Stimulated activated CD8-positive, alpha-beta memory T cell treated with anti-CD3 and anti-CD28 coated beads, Interleukin-7, amount 100 ng/mL, for 4 hours (primary cell): ENCODE data around the gene NAT8L.
"Not testable (repeated sequence)": the region's sequence is repeated elsewhere in the genome, so short reads cannot be mapped to it uniquely, and the experiment has no call there.

ENCODE experiments used
- DNase-seq, 2 donors: peaks; one replicate each; pipeline ENCODE4 v3.0.0-alpha.2; 2020; ENCODE audit warnings: low read depth in 2 of 2

Gene NAT8L, protein sequence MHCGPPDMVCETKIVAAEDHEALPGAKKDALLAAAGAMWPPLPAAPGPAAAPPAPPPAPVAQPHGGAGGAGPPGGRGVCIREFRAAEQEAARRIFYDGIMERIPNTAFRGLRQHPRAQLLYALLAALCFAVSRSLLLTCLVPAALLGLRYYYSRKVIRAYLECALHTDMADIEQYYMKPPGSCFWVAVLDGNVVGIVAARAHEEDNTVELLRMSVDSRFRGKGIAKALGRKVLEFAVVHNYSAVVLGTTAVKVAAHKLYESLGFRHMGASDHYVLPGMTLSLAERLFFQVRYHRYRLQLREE

DNA sequence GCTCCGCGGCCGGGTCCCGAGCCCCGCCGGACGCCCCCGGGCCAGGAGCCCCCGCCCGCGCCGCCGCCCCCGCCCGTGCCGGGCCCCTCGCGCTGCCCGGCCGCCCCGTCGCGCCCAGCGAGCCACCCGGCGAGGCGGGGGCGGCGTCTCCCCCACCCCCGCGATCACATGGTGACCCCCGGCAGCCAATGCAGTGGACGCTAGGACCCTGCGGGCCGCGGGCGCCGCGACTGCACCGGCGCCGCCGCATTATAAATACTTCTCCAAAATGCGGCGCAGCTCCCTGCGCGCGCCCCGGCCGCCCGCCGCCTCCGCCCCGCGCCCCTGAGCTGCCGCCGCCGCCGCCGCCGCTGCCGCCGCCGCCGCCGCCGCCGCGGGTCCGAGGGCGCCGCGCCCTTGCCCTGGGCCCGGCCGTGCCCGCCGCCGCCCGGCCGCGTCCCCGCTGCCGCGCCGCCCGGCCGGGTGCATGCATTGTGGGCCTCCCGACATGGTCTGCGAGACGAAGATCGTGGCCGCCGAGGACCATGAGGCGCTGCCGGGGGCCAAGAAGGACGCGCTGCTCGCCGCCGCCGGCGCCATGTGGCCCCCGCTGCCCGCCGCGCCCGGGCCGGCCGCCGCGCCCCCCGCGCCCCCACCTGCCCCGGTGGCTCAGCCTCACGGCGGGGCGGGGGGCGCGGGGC is at the start of gene NAT8L:
Gene NAT8L (plus strand): TSS at position 282 of the 680 bp plus-strand sequence. CDS start 185 bp downstream, at position 467.
- DNase-seq = no peak

DNA sequence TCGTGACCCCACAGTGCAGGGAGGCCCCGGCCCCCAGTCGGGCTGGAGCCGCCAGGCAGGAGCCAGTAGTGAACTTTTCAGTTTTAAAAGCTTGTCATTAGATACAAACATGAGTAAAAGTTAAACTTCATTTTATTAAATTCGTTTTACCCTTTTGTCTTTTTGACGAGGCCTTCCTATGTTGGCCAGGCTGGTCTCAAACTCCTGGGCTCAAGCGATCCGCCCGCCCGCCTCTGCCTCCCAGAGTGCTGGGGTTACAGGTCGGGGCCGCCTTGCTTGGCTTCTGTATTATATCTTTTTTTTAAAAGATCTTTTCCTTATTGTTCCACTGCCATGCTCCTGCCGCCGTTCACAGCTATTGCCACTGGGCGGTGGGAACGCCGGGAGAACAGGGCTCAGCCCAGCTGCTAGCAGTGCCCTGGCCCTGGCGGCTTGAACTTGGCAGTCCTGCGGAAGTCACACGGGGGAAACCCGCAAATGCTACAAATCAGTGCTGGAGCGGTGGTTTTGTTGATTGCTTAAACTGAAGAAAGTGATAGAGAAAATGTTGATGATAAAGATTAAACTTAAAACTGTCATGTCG is 49.4 kb upstream of the NAT8L start:
- peak; percentile 29 to 39 for DNase-seq

DNA sequence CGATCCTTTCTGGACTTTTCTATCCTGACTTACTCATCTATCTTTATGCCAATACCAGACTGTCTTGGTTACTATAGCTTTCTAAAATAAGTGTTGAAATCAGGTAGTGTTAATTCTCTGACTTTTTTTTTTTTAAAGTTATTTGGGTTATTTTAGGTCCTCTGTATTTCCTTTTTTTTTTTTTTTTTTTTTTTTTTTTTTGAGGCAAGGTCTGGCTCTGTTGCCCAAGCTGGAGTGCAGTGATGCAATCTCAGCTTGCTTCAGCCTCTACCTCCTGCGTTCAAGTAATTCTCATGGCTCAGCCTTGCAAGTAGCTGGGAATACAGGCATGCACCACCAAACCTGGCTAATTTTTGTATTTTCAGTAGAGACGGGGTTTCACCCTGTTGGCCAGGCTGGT is 47.5 kb upstream of the NAT8L start:
- DNase-seq = no peak

DNA sequence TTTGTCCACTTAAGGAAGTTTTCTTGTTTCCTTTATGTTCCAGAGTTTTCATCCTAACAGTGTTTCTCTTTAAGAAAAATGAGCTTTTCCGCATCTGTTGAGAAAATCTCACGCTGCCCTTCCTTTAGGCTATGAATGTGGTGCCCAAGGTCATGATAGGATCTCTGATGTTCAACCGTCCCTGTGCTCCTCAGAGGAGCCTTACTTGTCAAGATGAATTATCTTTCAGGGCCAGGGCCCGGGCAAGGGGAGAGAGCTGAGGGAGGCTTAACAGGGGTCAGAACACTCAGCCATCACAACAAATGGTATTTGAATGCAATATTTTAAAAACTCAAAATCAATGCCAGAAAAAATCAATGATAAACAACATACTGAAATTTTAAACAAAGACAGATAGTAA is 44.1 kb upstream of the NAT8L start:
- no peak for DNase-seq

DNA sequence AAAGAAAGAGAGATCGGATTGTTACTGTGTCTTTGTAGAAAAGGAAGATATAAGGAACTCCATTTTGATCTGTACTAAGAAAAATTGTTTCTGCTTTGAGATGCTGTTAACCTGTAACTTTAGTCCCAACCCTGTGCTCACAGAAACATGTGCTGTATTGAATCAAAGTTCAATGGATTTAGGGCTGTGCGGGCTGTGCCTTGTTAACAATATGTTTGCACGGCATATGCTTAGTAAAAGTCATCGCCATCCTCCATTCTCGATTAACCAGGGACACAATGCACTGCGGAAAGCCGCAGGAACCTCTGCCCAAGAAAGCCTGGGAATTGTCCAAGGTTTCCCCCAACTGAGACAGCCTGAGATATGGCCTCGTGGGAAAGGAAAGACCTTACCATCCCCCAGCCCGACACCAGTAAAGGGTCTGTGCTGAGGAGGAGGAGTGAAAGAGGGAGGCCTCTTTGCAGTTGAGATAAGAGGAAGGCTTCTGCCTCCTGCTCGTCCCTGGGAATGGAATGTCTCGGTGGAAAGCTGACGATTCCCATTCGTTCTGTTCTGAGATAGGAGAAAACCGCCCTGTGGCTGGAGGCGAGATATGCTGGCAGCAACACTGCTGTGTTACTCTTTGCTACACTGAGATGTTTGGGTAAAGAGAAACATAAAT is 37.6 kb upstream of the NAT8L start:
- DNase-seq = not testable (repeated sequence)

DNA sequence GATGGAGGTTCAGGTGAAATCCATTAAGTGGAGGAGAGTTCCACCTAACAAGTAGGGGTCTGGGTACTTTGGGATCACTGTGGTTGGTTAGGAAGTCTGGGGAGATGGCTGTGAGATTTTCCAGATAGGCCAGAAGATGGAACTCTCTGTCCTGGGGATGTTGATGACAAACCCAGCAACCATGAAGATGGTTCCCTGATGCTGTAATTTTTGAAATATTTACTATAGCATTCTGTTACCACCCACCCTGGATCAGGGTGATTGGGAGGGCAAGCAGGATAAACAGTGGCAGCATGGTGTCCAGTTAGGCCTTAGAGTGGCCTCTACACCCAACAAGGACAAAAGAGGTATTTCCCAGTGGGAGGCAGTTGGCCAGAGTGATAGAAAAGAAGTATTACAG is 34.4 kb upstream of the NAT8L start:
- DNase-seq = no peak

DNA sequence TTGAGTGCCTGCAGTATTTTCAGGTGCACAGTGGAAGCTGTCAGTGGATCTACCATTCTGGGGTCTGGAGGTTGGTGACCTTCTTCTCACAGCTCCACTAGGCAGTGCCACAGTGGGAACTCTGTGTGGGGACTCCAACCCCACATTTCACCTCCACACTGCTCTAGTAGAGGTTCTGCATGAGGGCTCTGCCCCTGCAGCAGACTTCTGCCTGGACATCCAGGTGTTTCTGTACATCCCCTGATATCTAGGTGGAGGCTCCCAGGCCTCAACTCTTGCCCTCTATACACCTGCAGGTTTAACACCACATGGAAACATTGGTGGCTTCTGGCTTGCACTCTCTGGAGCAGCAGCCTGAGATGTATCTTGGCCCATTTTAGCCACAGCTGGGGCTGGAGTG is 33.3 kb upstream of the NAT8L start:
- no peak for DNase-seq

DNA sequence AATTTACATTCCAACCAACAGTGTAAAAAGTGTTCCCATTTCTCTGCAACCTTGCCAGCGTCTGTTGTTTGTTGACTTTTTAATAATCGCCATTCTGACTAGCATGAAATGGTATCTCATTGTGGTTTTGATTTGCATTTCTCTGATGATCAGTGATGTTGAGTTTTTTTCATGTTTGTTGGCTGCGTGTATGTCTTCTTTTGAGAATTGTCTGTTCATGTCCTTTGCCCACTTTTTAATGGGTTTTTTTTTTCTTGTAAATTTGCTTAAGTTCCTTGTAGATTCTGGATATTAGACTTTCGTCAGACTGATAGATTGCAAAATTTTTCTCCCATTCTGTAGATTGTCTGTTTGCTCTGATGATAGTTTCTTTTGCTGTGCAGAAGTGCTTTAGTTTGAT is 32.0 kb upstream of the NAT8L start:
- not testable (repeated sequence) for DNase-seq

DNA sequence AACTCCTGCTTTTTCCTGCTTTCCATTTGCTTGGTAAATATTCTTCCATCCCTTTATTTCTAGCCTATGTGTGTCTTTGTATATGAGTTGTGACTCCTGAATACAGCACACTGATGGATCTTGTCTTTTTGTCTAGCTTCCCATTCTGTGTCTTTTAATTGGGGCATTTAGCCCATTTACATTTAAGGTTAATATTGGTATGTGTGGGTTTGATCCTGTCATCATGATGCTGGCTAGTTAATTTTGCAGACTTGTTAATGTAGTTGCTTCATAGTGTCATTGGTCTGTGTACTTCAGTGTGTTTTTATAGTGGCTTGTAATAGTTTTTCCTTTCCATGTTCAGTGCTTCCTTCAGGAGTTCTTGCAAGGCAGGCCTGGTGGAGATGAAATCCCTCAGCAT is 28.0 kb upstream of the NAT8L start:
- DNase-seq = not testable (repeated sequence)

DNA sequence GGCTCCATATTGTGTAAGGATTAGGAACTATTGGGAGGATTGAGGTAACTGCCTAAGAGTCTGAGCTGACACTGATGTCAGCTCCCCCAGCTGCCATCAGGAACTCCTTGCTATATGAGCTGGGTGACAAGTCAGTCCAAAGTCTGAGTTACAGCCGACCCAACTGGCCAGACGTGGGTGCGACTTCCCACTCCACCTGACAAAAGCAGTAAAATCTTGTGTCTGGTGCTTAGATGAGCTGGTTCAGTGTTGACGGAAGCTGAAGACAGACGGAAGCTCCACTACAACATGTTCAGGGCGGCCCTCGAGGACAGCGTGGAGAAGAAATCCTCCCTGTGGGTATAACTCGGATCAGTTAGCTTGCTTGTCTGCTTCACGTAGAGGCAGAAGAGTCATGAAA is 22.8 kb upstream of the NAT8L start:
- DNase-seq = no peak

DNA sequence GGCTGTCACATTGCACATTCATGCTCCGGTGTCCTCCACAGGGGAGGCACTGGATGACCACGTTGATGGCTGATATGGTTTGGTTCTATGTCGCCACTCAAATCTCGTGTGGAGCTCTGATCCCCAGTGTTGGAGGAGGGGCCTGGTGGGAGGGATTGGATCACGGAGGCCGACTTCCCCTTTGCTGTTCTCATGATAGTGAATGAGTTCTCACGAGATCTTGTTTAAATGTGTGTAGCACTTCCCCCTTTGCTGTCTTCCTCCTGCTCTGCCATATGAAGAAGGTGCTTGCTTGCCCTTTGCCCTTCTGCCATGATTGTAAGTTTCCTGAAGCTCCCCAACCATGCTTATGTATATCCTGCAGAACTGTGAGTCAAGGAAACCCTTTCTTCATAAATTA is 22.3 kb upstream of the NAT8L start:
- DNase-seq = no peak

DNA sequence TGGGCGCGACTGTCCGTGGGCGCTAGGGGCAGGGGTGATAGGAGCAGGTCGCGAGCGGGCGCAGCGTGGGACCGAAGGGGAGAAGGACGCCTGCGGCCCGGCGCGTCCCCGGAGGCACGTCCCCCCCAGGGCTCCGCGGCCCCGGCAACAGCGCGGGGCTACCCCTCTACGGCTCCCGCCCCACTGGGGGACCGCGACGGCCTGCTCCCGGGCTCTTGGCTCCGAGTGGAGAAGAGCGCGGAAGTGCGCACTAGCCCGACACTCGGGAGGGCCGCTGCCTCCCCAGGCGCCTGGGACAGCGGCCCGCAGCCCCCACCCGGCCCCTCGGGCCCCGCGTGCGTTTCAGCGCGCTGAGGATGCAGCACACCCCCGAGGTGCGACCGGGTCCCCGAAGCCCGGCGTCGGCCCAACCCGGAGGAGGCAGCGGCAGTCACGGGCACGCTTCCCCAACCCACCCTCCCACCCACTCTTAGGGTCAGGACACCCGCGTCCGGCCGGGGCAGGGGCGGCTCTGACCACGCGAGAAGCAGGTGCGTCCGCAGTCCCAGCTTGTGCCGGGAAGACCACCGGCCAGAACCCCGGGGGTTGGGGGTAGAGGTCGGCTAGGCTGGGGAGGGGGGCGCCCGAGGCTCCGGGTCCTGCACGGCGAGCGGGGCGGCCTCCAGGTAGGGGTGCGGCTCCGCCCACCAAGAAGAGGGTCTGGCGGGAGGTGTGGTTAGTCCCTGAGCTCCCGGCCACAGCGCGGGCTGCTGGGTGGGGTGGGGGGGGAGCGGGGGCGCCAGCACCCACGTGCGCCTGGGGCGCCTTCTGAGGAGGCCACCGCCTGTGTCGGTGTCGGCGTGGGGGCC is 18.5 kb upstream of the NAT8L start:
- no peak for DNase-seq

DNA sequence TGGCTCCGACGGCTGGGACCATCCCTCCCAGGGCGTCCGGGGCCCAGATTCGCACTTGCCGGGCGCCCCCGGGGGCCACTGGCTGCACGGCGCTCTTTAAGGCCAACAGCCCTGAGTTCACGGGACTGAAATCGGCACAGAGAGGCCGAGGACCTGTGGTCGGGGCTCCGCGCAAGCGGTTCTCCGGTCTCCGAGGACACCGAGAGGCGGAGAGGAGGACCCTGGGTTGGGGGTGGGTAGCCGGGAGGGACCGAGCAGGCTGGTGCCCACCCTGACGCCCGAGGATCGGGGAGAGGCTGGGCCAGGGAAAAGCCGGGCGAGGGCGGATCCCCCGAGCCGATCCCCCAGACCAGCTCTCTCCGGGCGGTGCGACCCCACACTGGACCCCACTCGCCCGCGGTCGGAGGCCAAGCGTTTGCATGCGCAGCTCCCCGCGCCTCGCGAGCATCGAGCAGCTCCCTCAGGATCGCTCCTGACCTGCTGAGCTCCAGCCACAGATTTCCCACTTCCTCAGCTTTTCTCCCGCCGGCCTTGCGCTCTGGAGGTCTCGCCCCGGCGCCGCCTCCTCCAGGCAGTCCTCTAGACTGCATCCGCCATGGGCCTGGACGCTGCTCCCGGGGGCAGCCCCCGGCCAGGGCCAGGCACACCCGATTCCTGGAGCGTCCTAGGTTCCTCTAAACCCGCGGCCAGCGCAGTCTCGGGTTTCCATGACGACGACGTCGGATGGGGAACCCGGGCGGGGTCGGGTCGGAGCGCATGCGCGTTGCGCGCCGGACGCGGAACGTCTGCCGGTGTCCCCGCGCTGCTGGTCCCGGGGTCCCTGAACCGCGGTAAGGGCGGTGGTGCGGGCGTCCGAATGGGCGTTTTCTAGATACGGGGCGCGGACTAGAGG is 17.6 kb upstream of the NAT8L start:
- peak; percentile 64 to 75 for DNase-seq

DNA sequence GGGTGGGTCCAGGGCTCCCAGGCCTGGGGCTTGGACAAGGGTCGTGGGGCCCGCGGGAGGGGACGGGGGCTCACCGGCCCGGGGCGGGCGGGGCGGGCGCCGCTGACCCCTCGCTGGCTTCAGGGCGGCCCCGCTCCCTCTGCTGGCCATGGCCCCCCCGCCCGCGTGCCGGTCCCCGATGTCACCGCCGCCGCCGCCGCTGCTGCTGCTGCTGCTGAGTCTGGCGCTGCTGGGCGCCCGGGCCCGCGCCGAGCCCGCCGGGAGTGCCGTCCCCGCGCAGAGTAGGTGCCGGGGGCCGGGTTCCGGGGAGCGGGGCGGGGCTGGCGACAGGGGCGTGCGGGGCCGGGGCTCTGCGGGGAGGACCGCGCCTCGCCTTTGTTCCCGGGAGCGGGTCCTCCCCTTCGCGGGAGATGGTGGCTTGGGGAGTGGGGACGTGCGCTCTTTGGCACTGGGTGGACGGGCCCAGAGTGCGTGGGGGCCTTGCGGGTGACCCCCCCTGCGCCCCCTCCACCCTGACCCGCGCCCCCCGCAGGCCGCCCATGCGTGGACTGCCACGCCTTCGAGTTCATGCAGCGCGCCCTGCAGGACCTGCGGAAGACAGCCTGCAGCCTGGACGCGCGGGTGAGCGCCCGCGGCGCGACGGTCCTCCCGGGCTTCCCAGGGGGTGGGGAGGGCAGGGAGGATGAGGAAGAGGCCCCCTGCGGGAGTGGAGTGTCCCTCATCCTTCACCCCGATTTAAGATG is 16.8 kb upstream of the NAT8L start:
- DNase-seq = peak in 1 of 2 donors; percentile 38

DNA sequence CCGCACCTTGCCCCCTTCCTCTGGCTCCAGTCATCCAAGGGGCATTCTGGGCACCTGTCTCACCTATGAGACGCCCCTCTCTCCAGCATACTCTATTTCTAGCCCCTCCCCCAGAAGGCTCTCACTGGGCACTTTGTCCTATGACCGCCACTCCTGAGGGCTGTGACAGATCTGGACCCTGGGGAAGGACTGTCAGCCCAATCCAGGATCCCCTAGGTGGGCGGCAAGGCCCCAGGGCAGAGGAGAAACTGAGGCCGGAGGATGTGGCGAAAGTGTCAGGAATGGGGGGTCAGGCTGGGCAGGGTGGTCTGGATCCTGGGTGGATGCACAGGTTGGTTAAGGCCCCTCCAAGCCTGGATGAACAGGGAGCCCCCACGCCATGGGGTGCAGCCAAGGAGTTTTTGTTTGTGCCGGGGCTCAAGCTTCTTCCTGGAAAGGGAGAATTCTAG is 16.2 kb upstream of the NAT8L start:
- DNase-seq = no peak

DNA sequence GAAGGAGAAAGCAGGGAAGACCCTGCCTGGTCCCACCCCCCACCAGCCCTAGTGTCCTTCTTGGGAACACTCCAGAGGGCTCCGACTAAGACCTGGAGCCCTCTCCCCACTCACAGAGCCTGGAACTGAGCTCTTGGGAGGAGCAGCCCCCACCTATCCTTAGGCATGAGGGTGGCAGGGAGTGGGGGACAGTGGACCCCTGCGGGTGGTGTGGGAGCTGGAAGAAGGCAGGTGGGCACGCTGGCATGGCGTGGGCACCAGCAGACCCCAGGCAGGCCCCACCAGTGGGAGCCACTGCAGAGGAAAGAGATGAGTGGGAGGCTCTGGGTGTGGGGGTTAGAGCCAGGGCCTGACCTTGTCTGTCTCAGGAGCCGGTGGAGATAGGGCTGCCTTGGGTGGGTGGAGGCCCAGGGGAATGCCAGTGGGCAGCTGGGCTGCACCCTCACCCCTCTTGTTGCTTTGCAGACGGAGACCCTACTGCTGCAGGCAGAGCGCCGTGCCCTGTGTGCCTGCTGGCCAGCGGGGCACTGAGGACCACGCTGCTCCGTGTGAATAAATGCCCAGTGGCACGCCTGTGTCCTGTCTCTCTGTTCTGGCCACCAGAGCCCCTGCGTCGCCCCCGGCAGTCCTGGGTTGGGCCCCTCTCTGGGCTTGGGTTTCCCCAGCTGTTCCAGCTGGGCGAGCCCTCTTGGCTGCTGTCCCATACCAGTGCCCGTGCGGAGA is 15.6 kb upstream of the NAT8L start:
- no peak for DNase-seq

DNA sequence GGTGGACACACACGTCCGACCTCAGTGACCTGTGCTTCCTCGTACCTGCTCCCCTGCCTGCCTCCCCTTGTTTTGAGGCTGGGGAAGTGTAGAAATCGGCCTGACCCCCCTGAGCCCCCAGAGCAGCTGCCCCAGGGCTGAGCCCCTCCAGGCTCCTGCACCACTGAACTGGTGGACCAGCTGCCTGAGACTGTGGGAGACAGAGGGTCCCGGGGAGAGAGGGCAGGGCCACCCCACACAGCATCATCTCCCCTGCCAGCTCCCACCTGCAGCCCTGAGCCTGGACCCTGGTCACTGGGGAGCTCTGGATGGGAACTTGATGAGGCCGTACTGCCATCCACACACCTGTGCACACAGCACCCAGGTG is 15.0 kb upstream of the NAT8L start:
- no peak for DNase-seq

DNA sequence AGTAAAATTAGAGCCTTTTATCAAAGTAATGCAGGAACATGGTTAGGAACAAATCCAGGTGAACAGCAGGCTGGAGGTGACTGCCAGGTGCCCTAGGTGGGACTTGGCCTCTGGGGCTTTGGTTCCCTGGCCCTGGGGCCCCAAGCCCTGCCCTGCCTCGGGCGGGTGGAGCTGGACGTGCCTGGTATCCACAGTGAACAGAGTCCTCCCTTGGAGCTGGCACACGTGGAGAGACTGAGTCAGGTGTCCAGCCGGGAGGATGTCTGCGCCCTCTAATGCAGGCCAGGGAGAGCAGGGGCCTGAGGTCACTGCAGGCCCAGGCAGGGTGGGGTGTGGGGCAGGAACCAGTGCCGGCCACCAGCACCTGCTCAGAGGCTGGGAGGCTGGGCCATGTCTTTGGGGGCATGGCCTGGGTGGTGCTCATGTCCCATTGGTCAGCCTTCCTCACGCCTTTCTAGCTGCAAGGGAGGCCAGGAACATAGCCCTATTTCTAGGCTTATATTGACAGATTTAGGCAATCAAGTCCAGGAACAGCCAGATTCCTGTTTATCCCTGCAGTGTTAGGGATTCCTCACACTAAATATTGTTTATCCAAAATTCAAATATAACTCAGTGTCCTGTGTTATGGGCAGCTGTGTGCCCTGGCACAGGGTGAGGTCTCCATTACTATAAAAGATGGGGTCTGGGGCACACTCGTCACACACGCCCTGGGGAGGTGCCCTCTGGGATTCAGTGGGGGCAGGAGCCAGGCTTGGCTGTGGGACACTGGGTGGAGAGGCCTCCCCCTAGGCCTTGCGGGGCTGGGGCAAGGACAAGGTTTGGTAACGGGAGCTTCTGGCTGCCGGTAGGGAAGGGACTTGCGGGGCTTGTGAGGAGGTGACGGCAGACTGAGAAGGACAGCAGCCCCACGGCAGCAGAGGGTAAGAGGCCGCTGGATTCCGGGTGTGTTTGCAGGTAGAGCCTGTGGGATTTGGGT is 14.3 kb upstream of the NAT8L start:
- DNase-seq = no peak
